GM12874 (cell line): Measurements from ENCODE around the gene C19orf33.

Experiments
- CTCF ChIP-seq: IDR thresholded peaks from 2 replicates; pipeline ENCODE4 v1.5.1; 2011; ENCODE audit warnings: low read depth, mild to moderate bottlenecking, control low read depth, low read length, moderate library complexity; ENCODE audit not compliant: insufficient read depth

Gene C19orf33

GRCh38 chr19:38284422-38284821, 19.6 kb upstream of the C19orf33 start:
- TF ChIP-seq CTCF: no peak

GRCh38 chr19:38285567-38285966, 18.5 kb upstream of the C19orf33 start:
- TF ChIP-seq CTCF: no peak

GRCh38 chr19:38287604-38288003, 16.4 kb upstream of the C19orf33 start:
- no peak for TF ChIP-seq CTCF

- TF ChIP-seq CTCF: no peak
Observed at GRCh38 chr19:38288123-38288855, 15.8 kb upstream of the C19orf33 start.

GRCh38 chr19:38289955-38290354, 14.1 kb upstream of the C19orf33 start:
- TF ChIP-seq CTCF: no peak

GRCh38 chr19:38290631-38291147, 13.4 kb upstream of the C19orf33 start:
- no peak for TF ChIP-seq CTCF

GRCh38 chr19:38291855-38292254, 12.2 kb upstream of the C19orf33 start:
- TF ChIP-seq CTCF: no peak
